PC-3 (cell line): ENCODE measurements around the gene IL17RA. TPM values are rescaled to one million over a fixed set of nuclear protein-coding genes. Genes with fewer than 3 reads are reported as not detected.

Experiments used
- ATAC-seq: fragments of 200-7000 bp; cut with Tn5 transposase; 2 replicates; pipeline ENCODE4 v1.9.1; 2020; ENCODE audit warnings: mild to moderate bottlenecking, moderate library complexity
- BruUV-seq: library from RNA; stranded (reverse); fragments of 400-500 nt; replicated peaks from 2 replicates; lab custom pipeline; 2021; lab: Mats Ljungman, UMichigan
- CTCF ChIA-PET: fragments of 300-600 bp; sonication (Branson Sonifier 250); formaldehyde crosslinking; loops from one replicate; lab custom pipeline; 2022; ENCODE audit warnings: antibody characterized with exemption; lab: Charles Lee
- POLR2A ChIA-PET: fragments of 300-600 bp; sonication (Branson Sonifier 250); formaldehyde crosslinking; loops from one replicate; lab custom pipeline; 2022; ENCODE audit warnings: antibody characterized with exemption; ENCODE audit not compliant: unreplicated experiment; lab: Charles Lee
- DNase-seq: peaks from one replicate; pipeline ENCODE4 v3.0.0-alpha.2; 2015
- H2AFZ ChIP-seq: fragments of 300-600 bp; sonication (generic); 2 replicates; pipeline ENCODE4 v1.6.0; 2016; ENCODE audit warnings: antibody characterized with exemption, low read length
- H3F3A ChIP-seq: fragments of 300-600 bp; sonication (generic); one replicate; pipeline ENCODE4 v1.6.0; 2017; ENCODE audit warnings: antibody characterized with exemption, low read length, control low read depth, mild to moderate bottlenecking; ENCODE audit not compliant: unreplicated experiment
- H3K27ac ChIP-seq: fragments of 300-600 bp; sonication (generic); 2 replicates; pipeline ENCODE4 v1.5.1; 2016; ENCODE audit warnings: mild to moderate bottlenecking, low read length
- H3K27me3 ChIP-seq: fragments of 300-600 bp; sonication (generic); 2 replicates; pipeline ENCODE4 v1.6.1; 2016; ENCODE audit warnings: low read length, mixed read lengths
- H3K36me3 ChIP-seq: fragments of 300-600 bp; sonication (generic); 2 replicates; pipeline ENCODE4 v1.6.1; 2016; ENCODE audit warnings: low read depth, mixed run types, low read length, mixed read lengths
- H3K4me1 ChIP-seq: fragments of 300-600 bp; sonication (generic); 2 replicates; pipeline ENCODE4 v1.5.1; 2016; ENCODE audit warnings: low read length; ENCODE audit not compliant: insufficient read depth
- H3K4me2 ChIP-seq: fragments of 300-600 bp; sonication (generic); 2 replicates; pipeline ENCODE4 v1.6.0; 2016; ENCODE audit warnings: low read length
- H3K4me3 ChIP-seq: fragments of 300-600 bp; sonication (generic); 2 replicates; pipeline ENCODE4 v1.5.1; 2016; ENCODE audit warnings: mild to moderate bottlenecking, low read length, mixed read lengths
- H3K79me2 ChIP-seq: fragments of 300-600 bp; sonication (generic); 2 replicates; pipeline ENCODE4 v1.6.1; 2017; ENCODE audit warnings: low read length, mixed read lengths
- H3K9ac ChIP-seq: fragments of 300-600 bp; sonication (generic); 2 replicates; pipeline ENCODE4 v1.6.0; 2016; ENCODE audit warnings: mild to moderate bottlenecking, low read length
- H3K9me2 ChIP-seq: fragments of 300-600 bp; sonication (generic); replicated peaks from 2 replicates; pipeline ENCODE4 v1.6.1; 2016; ENCODE audit warnings: mixed run types, low read length, mixed read lengths
- H3K9me3 ChIP-seq: fragments of 300-600 bp; sonication (generic); 2 replicates; pipeline ENCODE4 v1.6.1; 2016; ENCODE audit warnings: low read length, mixed read lengths
- H4K20me1 ChIP-seq: fragments of 300-600 bp; sonication (generic); 2 replicates; pipeline ENCODE4 v1.6.1; 2016; ENCODE audit warnings: low read length, mixed read lengths
- EZH2 ChIP-seq: fragments of 300-600 bp; sonication (generic); IDR thresholded peaks from one replicate; pipeline ENCODE4 v1.6.1; 2017; ENCODE audit warnings: antibody characterized with exemption, mild to moderate bottlenecking, low read length; ENCODE audit not compliant: unreplicated experiment
- EZH2phosphoT487 ChIP-seq: fragments of 300-600 bp; sonication (generic); IDR thresholded peaks from 2 replicates; pipeline ENCODE4 v1.6.1; 2018; ENCODE audit warnings: mild to moderate bottlenecking, antibody characterized with exemption, low read length, borderline replicate concordance
- intact Hi-C: fragments of 100-400 bp; cut with micrococcal nuclease; formaldehyde crosslinking; loops from 2 replicates; pipeline ENCODE4 v1.9.0; 2023
- total RNA-seq: library from RNA; depleted of rRNA; stranded (reverse); fragments of >200 nt; gene quantifications from 2 replicates; pipeline ENCODE4 v1.2.3, GENCODE V29; 2014
- TF ChIP-seq, protein P1 (sequence below): fragments of 300-600 bp; sonication (generic); conservative IDR thresholded peaks from 2 replicates; pipeline ENCODE4 v1.5.1; 2017; ENCODE audit warnings: antibody characterized with exemption, low read depth, mild to moderate bottlenecking, low read length

Gene IL17RA
- total RNA-seq, 1 experiment from 2014 or later, result 5.9 TPM

- H3K4me3 ChIP-seq, result no peak overlapping the region
- no peaks in the 10 kb centered on the region for H3K4me1 ChIP-seq
- no TSS peak for BruUV-seq
- no peak overlapping the region for H3K27ac ChIP-seq
- H3K9ac ChIP-seq, result no peak overlapping the region
- H4K20me1 ChIP-seq, result no peaks in the 10 kb centered on the region
- intact Hi-C loops, result no loop called here
- H3K27me3 ChIP-seq, result no peaks in the 10 kb centered on the region
- no peaks in the 10 kb centered on the region for H3K9me2 ChIP-seq
- no peaks in the 10 kb centered on the region for H3K79me2 ChIP-seq
- DNase-seq, result no peak
- no peak for ATAC-seq
- H3K4me2 ChIP-seq, result no peak overlapping the region
- ChIA-PET POLR2A (interaction anchor here (0.7 kb wide), 1 partner anchor 23 kb away, joined by 3 read pairs; no protein-coding TSS in a partner anchor), CTCF (no interaction called here)
- H3F3A ChIP-seq, result no peaks in the 10 kb centered on the region
- TF ChIP-seq EZH2 (no peak), EZH2phosphoT487 (no peak)
- H3K9me3 ChIP-seq, result no peaks in the 10 kb centered on the region
- peaks cover 3% of the 10 kb centered on the region; the same call in 1 of the 2 replicates for H3K36me3 ChIP-seq
- no peak overlapping the region for H2AFZ ChIP-seq
These were observed 55.2 kb downstream of the IL17RA start for GRCh38 chr22:17140022-17140421.

DNA sequence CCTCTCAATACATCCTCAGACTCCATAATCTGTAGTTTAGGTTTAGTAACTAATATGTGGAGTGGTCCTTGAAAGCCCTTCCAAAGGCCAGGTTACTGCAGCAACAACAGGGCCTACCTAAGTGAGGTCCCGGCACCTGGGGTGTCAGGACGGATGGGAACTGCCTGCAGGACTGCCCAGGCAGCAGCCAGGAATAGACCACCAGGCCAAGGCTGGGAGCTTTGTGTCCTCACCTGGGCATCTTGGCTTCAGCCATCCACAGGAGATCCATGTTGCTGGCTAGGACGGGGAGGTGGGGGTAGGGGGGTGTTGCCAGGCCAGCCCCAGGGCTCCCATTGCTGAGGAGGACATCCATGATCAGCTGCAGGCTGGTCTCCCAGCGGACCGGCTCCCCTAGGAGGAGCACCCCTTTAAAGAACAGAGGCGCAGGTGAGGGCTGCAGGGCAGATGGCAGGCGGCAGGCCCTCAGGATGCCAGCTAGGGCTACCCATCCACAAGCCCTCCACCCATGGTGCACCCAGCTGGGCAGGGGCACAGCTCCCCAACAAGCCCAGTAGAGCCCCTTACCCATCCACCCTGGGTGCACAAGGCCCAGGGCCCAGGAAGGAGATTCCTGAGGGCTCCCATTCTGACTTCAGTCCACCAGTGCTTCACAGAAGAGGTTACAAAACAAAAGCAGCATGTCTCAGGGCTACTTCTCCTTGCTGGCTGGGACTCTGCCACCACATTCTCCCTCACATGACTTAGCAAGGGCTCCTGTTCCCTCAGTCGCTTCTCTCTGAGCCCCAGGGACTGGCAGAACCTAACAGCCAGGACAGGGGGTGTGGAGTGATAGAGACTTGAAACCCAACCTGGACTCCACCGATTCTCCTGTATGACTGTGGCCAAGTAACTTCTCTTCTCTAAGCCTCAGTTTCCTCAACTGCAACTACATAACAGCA, 56.3 kb downstream of the IL17RA start:
- no peaks in the 10 kb centered on the region for H4K20me1 ChIP-seq
- H3K9me2 ChIP-seq, result no peaks in the 10 kb centered on the region
- H2AFZ ChIP-seq, result no peak overlapping the region
- TF ChIP-seq EZH2 (no peak), EZH2phosphoT487 (no peak)
- TF ChIP-seq, protein P1, sequence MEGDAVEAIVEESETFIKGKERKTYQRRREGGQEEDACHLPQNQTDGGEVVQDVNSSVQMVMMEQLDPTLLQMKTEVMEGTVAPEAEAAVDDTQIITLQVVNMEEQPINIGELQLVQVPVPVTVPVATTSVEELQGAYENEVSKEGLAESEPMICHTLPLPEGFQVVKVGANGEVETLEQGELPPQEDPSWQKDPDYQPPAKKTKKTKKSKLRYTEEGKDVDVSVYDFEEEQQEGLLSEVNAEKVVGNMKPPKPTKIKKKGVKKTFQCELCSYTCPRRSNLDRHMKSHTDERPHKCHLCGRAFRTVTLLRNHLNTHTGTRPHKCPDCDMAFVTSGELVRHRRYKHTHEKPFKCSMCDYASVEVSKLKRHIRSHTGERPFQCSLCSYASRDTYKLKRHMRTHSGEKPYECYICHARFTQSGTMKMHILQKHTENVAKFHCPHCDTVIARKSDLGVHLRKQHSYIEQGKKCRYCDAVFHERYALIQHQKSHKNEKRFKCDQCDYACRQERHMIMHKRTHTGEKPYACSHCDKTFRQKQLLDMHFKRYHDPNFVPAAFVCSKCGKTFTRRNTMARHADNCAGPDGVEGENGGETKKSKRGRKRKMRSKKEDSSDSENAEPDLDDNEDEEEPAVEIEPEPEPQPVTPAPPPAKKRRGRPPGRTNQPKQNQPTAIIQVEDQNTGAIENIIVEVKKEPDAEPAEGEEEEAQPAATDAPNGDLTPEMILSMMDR, result no peak
- H3K4me2 ChIP-seq, result no peak overlapping the region
- no peak overlapping the region for H3K9ac ChIP-seq
- no peak overlapping the region for H3K27ac ChIP-seq
- H3K9me3 ChIP-seq, result no peaks in the 10 kb centered on the region
- H3K27me3 ChIP-seq, result no peaks in the 10 kb centered on the region
- intact Hi-C loops, result no loop called here
- CTCF ChIA-PET, result no interaction called here
- DNase-seq (no peak), ATAC-seq (no peak)
- H3F3A ChIP-seq, result no peaks in the 10 kb centered on the region
- H3K4me1 ChIP-seq, result no peaks in the 10 kb centered on the region
- POLR2A ChIA-PET, result interaction anchor here (0.7 kb wide), 1 partner anchor 24 kb away, joined by 3 read pairs; no protein-coding TSS in a partner anchor
- no TSS peak for BruUV-seq
- H3K4me3 ChIP-seq, result no peak overlapping the region
- no peaks in the 10 kb centered on the region for H3K79me2 ChIP-seq
- H3K36me3 ChIP-seq, result peaks cover 3% of the 10 kb centered on the region; the same call in 1 of the 2 replicates

DNA sequence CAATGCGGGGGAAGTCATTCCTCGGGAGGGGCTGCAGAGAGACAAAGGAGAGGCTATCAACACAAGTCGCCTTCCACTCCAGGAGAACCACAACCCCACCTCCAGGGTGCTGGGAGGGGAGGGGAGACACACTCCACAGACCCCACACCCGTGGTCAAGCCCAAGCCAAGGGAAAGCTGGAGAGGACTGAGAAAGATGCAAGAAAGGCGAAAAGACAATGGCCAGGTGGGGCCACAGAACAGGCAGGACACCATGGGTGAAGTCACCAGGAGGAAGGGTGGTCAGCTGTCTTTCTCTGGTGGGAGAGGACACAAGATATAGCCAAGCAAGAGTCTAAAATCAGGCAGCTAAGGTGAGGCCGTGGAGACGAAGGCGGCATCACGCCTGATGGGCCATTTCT, 58.3 kb downstream of the IL17RA start:
- H3K9me2 ChIP-seq, result no peaks in the 10 kb centered on the region
- no peaks in the 10 kb centered on the region for H3K79me2 ChIP-seq
- H3K4me2 ChIP-seq, result no peak overlapping the region
- H3K9me3 ChIP-seq, result no peaks in the 10 kb centered on the region
- ATAC-seq (no peak), DNase-seq (no peak)
- H3K27ac ChIP-seq, result no peak overlapping the region
- no peak overlapping the region for H3K9ac ChIP-seq
- no TSS peak for BruUV-seq
- H3K27me3 ChIP-seq, result no peaks in the 10 kb centered on the region
- H3K4me1 ChIP-seq, result no peaks in the 10 kb centered on the region
- no peak overlapping the region for H2AFZ ChIP-seq
- peaks cover 3% of the 10 kb centered on the region; the same call in 1 of the 2 replicates for H3K36me3 ChIP-seq
- TF ChIP-seq, protein P1, result no peak
- no peak for TF ChIP-seq EZH2phosphoT487
- no peak for TF ChIP-seq EZH2
- H4K20me1 ChIP-seq, result no peaks in the 10 kb centered on the region
- no peaks in the 10 kb centered on the region for H3F3A ChIP-seq
- ChIA-PET CTCF (no interaction called here), POLR2A (no interaction called here)
- intact Hi-C loops, result no loop called here
- no peak overlapping the region for H3K4me3 ChIP-seq
